Spleen (tissue), 11 donors: ENCODE measurements around the gene CEMP1. TPM values are rescaled to one million over a fixed set of nuclear protein-coding genes. Genes with fewer than 3 reads are reported as not detected.

Source experiments
- DNase-seq: peaks from one replicate; pipeline ENCODE4 v3.0.0-alpha.2; 2020
- H3K27ac ChIP-seq, 8 donors: fragments of 200-600 bp; sonication (generic) in 7 of 8; 1 replicate in 4 of 8; 2 replicates in 4 of 8; pipeline versions ENCODE4 v1.5.0 to v1.8.0; 2016 to 2021; ENCODE audit warnings: inconsistent platforms in 4 of 8, mild to moderate bottlenecking in 4 of 8, moderate library complexity in 1 of 8
- H3K27me3 ChIP-seq, 7 donors: fragments of 200-600 bp; sonication (generic) in 6 of 7; replicated peaks in 1 of 7; 1 replicate in 4 of 7; 2 replicates in 3 of 7; pipeline versions ENCODE4 v1.5.0 to v1.8.0; 2016 to 2021; ENCODE audit warnings: inconsistent platforms in 3 of 7, mild to moderate bottlenecking in 1 of 7
- H3K36me3 ChIP-seq, 6 donors: fragments of 200-600 bp; sonication (generic) in 5 of 6; 1 replicate in 4 of 6; 2 replicates in 2 of 6; pipeline versions ENCODE4 v1.5.0 to v1.8.0; 2016 to 2021; ENCODE audit warnings: inconsistent platforms in 2 of 6
- H3K4me1 ChIP-seq, 6 donors: fragments of 200-600 bp; sonication (generic) in 5 of 6; 1 replicate in 3 of 6; 2 replicates in 3 of 6; pipeline versions ENCODE4 v1.5.0 to v1.8.0; 2016 to 2021; ENCODE audit warnings: inconsistent platforms in 3 of 6
- H3K4me3 ChIP-seq, 8 donors: fragments of 200-600 bp; sonication (generic) in 7 of 8; 1 replicate in 4 of 8; 2 replicates in 4 of 8; pipeline versions ENCODE4 v1.5.0 to v1.8.0; 2016 to 2021; ENCODE audit warnings: inconsistent platforms in 4 of 8, mild to moderate bottlenecking in 4 of 8, moderate library complexity in 2 of 8
- H3K9me3 ChIP-seq, 8 donors: fragments of 200-600 bp; sonication (generic) in 7 of 8; 1 replicate in 4 of 8; 2 replicates in 4 of 8; pipeline versions ENCODE4 v1.5.0 to v1.8.0; 2016 to 2021; ENCODE audit warnings: inconsistent platforms in 4 of 8
- POLR2A ChIP-seq, 3 donors: fragments of 450-650 bp; IDR thresholded peaks; one replicate each; pipeline ENCODE4 v1.5.1; 2017; ENCODE audit warnings: antibody characterized with exemption in 3 of 3, mild to moderate bottlenecking in 1 of 3
- POLR2AphosphoS5 ChIP-seq, 3 donors: sonication (generic); formaldehyde crosslinking; IDR thresholded peaks; one replicate each; pipeline ENCODE4 v1.5.1; 2017; ENCODE audit warnings: antibody characterized with exemption in 3 of 3
- WGBS, 5 donors: extraction: QIAGEN DNeasy Blood & Tissue Kit in 3 of 5; methylation state at CpG; one replicate each; pipeline versions ENCODE4 v1.1.5 to v1.1.7; 2013 to 2018; 5-methylcytosine and 5-hydroxymethylcytosine counted together
- intact Hi-C: fragments of 100-400 bp; cut with DNase I; formaldehyde crosslinking; loops from one replicate; pipeline ENCODE4 v1.15.0; 2023; ENCODE audit warnings: low total_unique reads
- polyA plus RNA-seq, 3 donors: library from polyadenylated mRNA; stranded (reverse); fragments of 200-250 nt; gene quantifications; one replicate each; pipeline ENCODE4 v1.2.1, GENCODE V29; 2013
- total RNA-seq, 7 donors: library from RNA; depleted of rRNA in 3 of 7; stranded (reverse); fragments of >200 nt in 3 of 7; fragmentation: NEBNext Ultra II Directional in 4 of 7; extraction: Animal tissue kit (Norgen Biotek cat#: 25700) in 4 of 7; gene quantifications; one replicate each; pipeline versions ENCODE4 v1.1.0 to v1.2.1, GENCODE V29; 2016 to 2021
- TF ChIP-seq, protein P1 (sequence below), 11 experiments: fragments of 200-600 bp in 7 of 11; fragments of 450-650 bp in 4 of 11; sonication (generic) in 4 of 11; IDR thresholded peaks in 8 of 11; conservative IDR thresholded peaks in 3 of 11; 1 replicate in 7 of 11; 2 replicates in 4 of 11; pipeline versions ENCODE4 v1.4.0 to v1.8.0; 2016 to 2021; ENCODE audit warnings: antibody characterized with exemption in 11 of 11, inconsistent platforms in 4 of 11, mild to moderate bottlenecking in 1 of 11
- donor health status: healthy with polysubstance abuse.
- donor health status: DM: no; HTN: no; CAD: no; lungs with moderate emphysema.
- donor health status: DM: no; HTN: no; CAD: no.
- donor health status: Bipolar disorder and iron deficiency.
- donor health status: healthy.
- donor health status: DM: no; HTN: no; CAD: no.
- donor health status: DM: yes; HTN: yes; CAD: no.

CEMP1 gene
- total and polyA plus RNA-seq, 10 donors: 0.37 to 1.5 (median 0.74) TPM; not detected in 5

GRCh38 chr16:2512735-2513404 lies 18.3 kb downstream of the CEMP1 start:
- Histone ChIP-seq H3K36me3 (peaks cover 0 to 13% (median 0%) of the 10 kb centered on the region in 6 donors), H3K4me3 (peak overlapping the region in 7 of 8 donors; percentile 77 to 97 (median 80)), H3K27ac (peak overlapping the region; percentile 97 to 100 (median 100)), H3K9me3 (no peaks in the 10 kb centered on the region), H3K4me1 (peaks cover 43 to 90% (median 81%) of the 10 kb centered on the region in 6 donors), H3K27me3 (no peaks in the 10 kb centered on the region)
- peak; percentile 86 for DNase-seq
- WGBS, 5 donors: 35 to 56% (median 49%) methylated on average over 10 to 15 of the region's 15 CpGs
- intact Hi-C loops: no loop called here
- TF ChIP-seq, protein P1, sequence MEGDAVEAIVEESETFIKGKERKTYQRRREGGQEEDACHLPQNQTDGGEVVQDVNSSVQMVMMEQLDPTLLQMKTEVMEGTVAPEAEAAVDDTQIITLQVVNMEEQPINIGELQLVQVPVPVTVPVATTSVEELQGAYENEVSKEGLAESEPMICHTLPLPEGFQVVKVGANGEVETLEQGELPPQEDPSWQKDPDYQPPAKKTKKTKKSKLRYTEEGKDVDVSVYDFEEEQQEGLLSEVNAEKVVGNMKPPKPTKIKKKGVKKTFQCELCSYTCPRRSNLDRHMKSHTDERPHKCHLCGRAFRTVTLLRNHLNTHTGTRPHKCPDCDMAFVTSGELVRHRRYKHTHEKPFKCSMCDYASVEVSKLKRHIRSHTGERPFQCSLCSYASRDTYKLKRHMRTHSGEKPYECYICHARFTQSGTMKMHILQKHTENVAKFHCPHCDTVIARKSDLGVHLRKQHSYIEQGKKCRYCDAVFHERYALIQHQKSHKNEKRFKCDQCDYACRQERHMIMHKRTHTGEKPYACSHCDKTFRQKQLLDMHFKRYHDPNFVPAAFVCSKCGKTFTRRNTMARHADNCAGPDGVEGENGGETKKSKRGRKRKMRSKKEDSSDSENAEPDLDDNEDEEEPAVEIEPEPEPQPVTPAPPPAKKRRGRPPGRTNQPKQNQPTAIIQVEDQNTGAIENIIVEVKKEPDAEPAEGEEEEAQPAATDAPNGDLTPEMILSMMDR (IDR thresholded peaks at IDR 0.05 in 8 of 11, conservative IDR thresholded peaks at IDR 0.05 in 3 of 11): peak in 3 of 11 experiments; percentile 5 to 31 (median 9)
- TF ChIP-seq POLR2AphosphoS5 (IDR thresholded peaks at IDR 0.05): no peak

- peaks cover 42 to 90% (median 81%) of the 10 kb centered on the region in 6 donors for H3K4me1 ChIP-seq
Measured at GRCh38 chr16:2511996-2512734, 19.0 kb downstream of the CEMP1 start.

GRCh38 chr16:2511128-2511800 lies 19.9 kb downstream of the CEMP1 start:
- Histone ChIP-seq H3K9me3 (no peaks in the 10 kb centered on the region), H3K27me3 (no peaks in the 10 kb centered on the region), H3K36me3 (peaks cover 0 to 1% (median 0%) of the 10 kb centered on the region in 6 donors), H3K4me3 (no peak overlapping the region), H3K27ac (peak overlapping the region in 1 of 8 donors; percentile 100), H3K4me1 (peaks cover 38 to 90% (median 80%) of the 10 kb centered on the region in 6 donors)
- peak; percentile 79 for DNase-seq
- 61 to 78% (median 72%) methylated on average over 24 of the region's 24 CpGs for WGBS, 5 donors
- intact Hi-C loops: no loop called here
- TF ChIP-seq POLR2A (IDR thresholded peaks at IDR 0.05): no peak
- no peak for TF ChIP-seq POLR2AphosphoS5 (IDR thresholded peaks at IDR 0.05)
- TF ChIP-seq, protein P1 (IDR thresholded peaks at IDR 0.05 in 8 of 11, conservative IDR thresholded peaks at IDR 0.05 in 3 of 11): no peak

More at GRCh38 chr16:2511996-2512734, 19.0 kb downstream of the CEMP1 start:
- DNase-seq: peak; percentile 79
- intact Hi-C loops: no loop called here
- H3K4me3 ChIP-seq: peak overlapping the region in 1 of 8 donors; percentile 93
- peak overlapping the region in 4 of 8 donors; percentile 98 to 100 (median 100) for H3K27ac ChIP-seq
- TF ChIP-seq POLR2A (IDR thresholded peaks at IDR 0.05): no peak
- TF ChIP-seq POLR2AphosphoS5 (IDR thresholded peaks at IDR 0.05): no peak
- TF ChIP-seq, protein P1 (IDR thresholded peaks at IDR 0.05 in 8 of 11, conservative IDR thresholded peaks at IDR 0.05 in 3 of 11): no peak
- no peaks in the 10 kb centered on the region for H3K27me3 ChIP-seq
- H3K9me3 ChIP-seq: no peaks in the 10 kb centered on the region
- WGBS, 5 donors: 89 to 96% (median 92%) methylated on average over 17 of the region's 17 CpGs
- peaks cover 0 to 9% (median 0%) of the 10 kb centered on the region in 6 donors for H3K36me3 ChIP-seq
